CD14-positive monocyte (primary cell): ENCODE results near the gene PTPRC. TPM values are rescaled to one million over a fixed set of nuclear protein-coding genes. Genes with fewer than 3 reads are reported as not detected.

Experiments
- DNase-seq, 3 donors: peaks; one replicate each; pipeline ENCODE4 v3.0.0-alpha.2; 2011 to 2022
- H2AFZ ChIP-seq: 2 replicates; pipeline ENCODE4 v1.6.0; 2012; ENCODE audit warnings: mild to moderate bottlenecking, low read depth, low read length, inconsistent platforms; ENCODE audit not compliant: insufficient read depth, poor library complexity, severe bottlenecking
- H3K27ac ChIP-seq, 2 donors: 1 replicate in 1 of 2; 2 replicates in 1 of 2; pipeline ENCODE4 v1.5.1; 2012 to 2013; ENCODE audit warnings: low read length in 2 of 2, control low read depth in 1 of 2, inconsistent platforms in 1 of 2, low read depth in 1 of 2, mild to moderate bottlenecking in 1 of 2
- H3K27me3 ChIP-seq, 2 donors: one replicate each; pipeline versions ENCODE4 v1.6.0 to v1.6.1; 2011 to 2013; ENCODE audit warnings: low read length in 2 of 2; ENCODE audit not compliant: control insufficient read depth in 2 of 2, insufficient read depth in 2 of 2
- H3K36me3 ChIP-seq, 2 donors: replicated peaks in 1 of 2; 1 replicate in 1 of 2; 2 replicates in 1 of 2; pipeline versions ENCODE4 v1.5.1 to v1.6.1; 2012 to 2013; ENCODE audit warnings: low read length in 2 of 2, control low read depth in 1 of 2, inconsistent platforms in 1 of 2, mild to moderate bottlenecking in 1 of 2; ENCODE audit not compliant: insufficient read depth in 2 of 2, control insufficient read depth in 1 of 2
- H3K4me1 ChIP-seq, 2 donors: 1 replicate in 1 of 2; 2 replicates in 1 of 2; pipeline versions ENCODE4 v1.5.1 to v1.6.1; 2012 to 2013; ENCODE audit warnings: low read length in 2 of 2, control low read depth in 1 of 2, inconsistent platforms in 1 of 2, mild to moderate bottlenecking in 1 of 2, moderate library complexity in 1 of 2; ENCODE audit not compliant: insufficient read depth in 2 of 2, control insufficient read depth in 1 of 2
- H3K4me2 ChIP-seq: replicated peaks from 2 replicates; pipeline ENCODE3; 2012; ENCODE audit warnings: low read length, moderate library complexity, mild to moderate bottlenecking; ENCODE audit not compliant: poor library complexity, severe bottlenecking; ENCODE audit errors: extremely low read depth
- H3K4me3 ChIP-seq, 3 experiments: fragments of 200-600 bp in 1 of 3; sonication (generic) in 1 of 3; replicated peaks in 1 of 3; 1 replicate in 2 of 3; 2 replicates in 1 of 3; pipeline ENCODE4 v1.5.1; 2011 to 2013; ENCODE audit warnings: low read length in 3 of 3, mild to moderate bottlenecking in 3 of 3, control low read depth in 2 of 3, low read depth in 2 of 3, inconsistent platforms in 1 of 3, moderate library complexity in 1 of 3
- H3K79me2 ChIP-seq: 2 replicates; pipeline ENCODE4 v1.6.0; 2012; ENCODE audit warnings: mild to moderate bottlenecking, control low read depth, inconsistent platforms, low read length, moderate library complexity; ENCODE audit not compliant: insufficient read depth
- H3K9ac ChIP-seq: 2 replicates; pipeline ENCODE4 v1.6.0; 2017; ENCODE audit warnings: low read length, mild to moderate bottlenecking; ENCODE audit not compliant: insufficient read depth, poor library complexity, severe bottlenecking
- H3K9me3 ChIP-seq, 2 donors: replicated peaks in 1 of 2; 1 replicate in 1 of 2; 2 replicates in 1 of 2; pipeline versions ENCODE4 v1.5.1 to v1.6.1; 2012 to 2013; ENCODE audit warnings: low read length in 2 of 2, control low read depth in 1 of 2; ENCODE audit not compliant: control insufficient read depth in 1 of 2, insufficient read depth in 1 of 2
- H4K20me1 ChIP-seq: 2 replicates; pipeline ENCODE4 v1.6.0; 2012; ENCODE audit warnings: mild to moderate bottlenecking, low read length, control low read depth, moderate library complexity; ENCODE audit not compliant: insufficient read depth
- H3K27ac Mint-ChIP-seq, 7 donors: one replicate each; pipeline ENCODE4 v1.8.0; 2020; ENCODE audit warnings: mild to moderate bottlenecking in 7 of 7, mixed read lengths in 7 of 7, moderate library complexity in 6 of 7, inconsistent platforms in 2 of 7
- H3K27me3 Mint-ChIP-seq, 3 donors: one replicate each; pipeline ENCODE4 v1.8.0; 2021 to 2022; ENCODE audit warnings: low read depth in 3 of 3, mild to moderate bottlenecking in 3 of 3, mixed read lengths in 3 of 3, moderate library complexity in 3 of 3, inconsistent platforms in 1 of 3
- H3K36me3 Mint-ChIP-seq, 2 donors: one replicate each; pipeline ENCODE4 v1.8.0; 2020; ENCODE audit warnings: mixed read lengths in 2 of 2, inconsistent platforms in 1 of 2, mild to moderate bottlenecking in 1 of 2
- H3K4me1 Mint-ChIP-seq: one replicate; pipeline ENCODE4 v1.8.0; 2020; ENCODE audit warnings: mild to moderate bottlenecking, mixed read lengths
- H3K4me3 Mint-ChIP-seq, 2 donors: one replicate each; pipeline ENCODE4 v1.8.0; 2020; ENCODE audit warnings: mild to moderate bottlenecking in 2 of 2, mixed read lengths in 2 of 2, moderate library complexity in 1 of 2
- H3K9me3 Mint-ChIP-seq, 7 donors: one replicate each; pipeline ENCODE4 v1.8.0; 2020 to 2022; ENCODE audit warnings: mixed read lengths in 7 of 7, mild to moderate bottlenecking in 6 of 7, moderate library complexity in 6 of 7, inconsistent platforms in 2 of 7
- WGBS: methylation state at CpG from one replicate; pipeline ENCODE4 v1.1.5; 2013; ENCODE audit warnings: missing lambda C conversion rate; ENCODE audit not compliant: insufficient coverage; 5-methylcytosine and 5-hydroxymethylcytosine counted together
- intact Hi-C, 2 donors: fragments of 100-400 bp; cut with micrococcal nuclease; formaldehyde crosslinking; loops; one replicate each; pipeline versions ENCODE4 v1.15.0 to v1.15.1; 2023
- polyA plus RNA-seq, 3 donors: library from polyadenylated mRNA; depleted of rRNA in 1 of 3; unstranded in 2 of 3; stranded (reverse) in 1 of 3; fragments of 300-500 nt in 2 of 3; fragments of >200 nt in 1 of 3; fragmentation: Illumina TruSeq in 2 of 3; gene quantifications; 1 replicate in 2 of 3; 2 replicates in 1 of 3; pipeline ENCODE4 v1.2.3, GENCODE V29; 2012 to 2021
- TF ChIP-seq, protein P1 (sequence below): fragments of 200-600 bp; IDR thresholded peaks from one replicate; pipeline ENCODE4 v1.8.0; 2022; ENCODE audit warnings: antibody characterized with exemption, mild to moderate bottlenecking

PTPRC gene
- polyA plus RNA-seq, 3 donors, result 410 to 992 (median 667) TPM

DNA sequence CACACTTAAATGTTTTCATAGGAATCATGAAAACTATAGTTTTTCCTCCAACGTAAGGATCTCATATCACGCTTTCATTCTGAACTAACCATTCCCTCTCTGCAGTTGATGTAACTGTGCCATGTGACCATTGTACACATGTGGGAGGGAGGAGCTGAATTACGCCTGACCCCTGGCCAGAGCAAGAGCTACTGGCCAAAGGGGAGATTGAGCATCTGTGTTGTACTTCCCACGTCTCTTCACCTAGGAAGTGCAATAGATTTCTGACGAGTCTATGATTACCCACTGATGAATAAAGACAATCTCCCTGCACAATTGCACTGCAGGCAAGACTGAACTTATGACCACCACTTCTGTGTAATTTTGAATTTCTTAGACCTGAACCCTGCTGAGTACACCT lies 24.0 kb downstream of the PTPRC start:
- H3K36me3 ChIP-seq, result peaks cover 29 to 44% of the 10 kb centered on the region in 2 donors
- intact Hi-C loops, result no loop called here
- no peak overlapping the region for H3K4me3 Mint-ChIP-seq
- peaks cover 0 to 2% (median 0%) of the 10 kb centered on the region in 3 donors for H3K27me3 Mint-ChIP-seq
- peak overlapping the region; percentile 84 to 96 (median 92) for H3K27ac Mint-ChIP-seq
- peaks cover 73% of the 10 kb centered on the region for H3K4me1 Mint-ChIP-seq
- peaks cover 12% of the 10 kb centered on the region for H4K20me1 ChIP-seq
- TF ChIP-seq, protein P1, sequence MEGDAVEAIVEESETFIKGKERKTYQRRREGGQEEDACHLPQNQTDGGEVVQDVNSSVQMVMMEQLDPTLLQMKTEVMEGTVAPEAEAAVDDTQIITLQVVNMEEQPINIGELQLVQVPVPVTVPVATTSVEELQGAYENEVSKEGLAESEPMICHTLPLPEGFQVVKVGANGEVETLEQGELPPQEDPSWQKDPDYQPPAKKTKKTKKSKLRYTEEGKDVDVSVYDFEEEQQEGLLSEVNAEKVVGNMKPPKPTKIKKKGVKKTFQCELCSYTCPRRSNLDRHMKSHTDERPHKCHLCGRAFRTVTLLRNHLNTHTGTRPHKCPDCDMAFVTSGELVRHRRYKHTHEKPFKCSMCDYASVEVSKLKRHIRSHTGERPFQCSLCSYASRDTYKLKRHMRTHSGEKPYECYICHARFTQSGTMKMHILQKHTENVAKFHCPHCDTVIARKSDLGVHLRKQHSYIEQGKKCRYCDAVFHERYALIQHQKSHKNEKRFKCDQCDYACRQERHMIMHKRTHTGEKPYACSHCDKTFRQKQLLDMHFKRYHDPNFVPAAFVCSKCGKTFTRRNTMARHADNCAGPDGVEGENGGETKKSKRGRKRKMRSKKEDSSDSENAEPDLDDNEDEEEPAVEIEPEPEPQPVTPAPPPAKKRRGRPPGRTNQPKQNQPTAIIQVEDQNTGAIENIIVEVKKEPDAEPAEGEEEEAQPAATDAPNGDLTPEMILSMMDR, result no peak
- no peaks in the 10 kb centered on the region for H3K27me3 ChIP-seq
- H3K4me3 ChIP-seq, result peak overlapping the region in 1 of 3 experiments; percentile 61
- peak in 1 of 3 donors; percentile 25 for DNase-seq
- H3K9me3 Mint-ChIP-seq, result no peaks in the 10 kb centered on the region
- peak overlapping the region; percentile 75 for H3K4me2 ChIP-seq
- H3K79me2 ChIP-seq, result peaks cover 97% of the 10 kb centered on the region
- H3K9ac ChIP-seq, result no peak overlapping the region
- H3K27ac ChIP-seq, result peak overlapping the region; percentile 14 to 93
- no peaks in the 10 kb centered on the region for H3K9me3 ChIP-seq
- H3K4me1 ChIP-seq, result peaks cover 81 to 89% of the 10 kb centered on the region in 2 donors
- peaks cover 58 to 62% of the 10 kb centered on the region in 2 donors for H3K36me3 Mint-ChIP-seq
- WGBS, result no CpG with 5 or more reads among the region's 5 CpGs
- H2AFZ ChIP-seq, result no peak overlapping the region

DNA sequence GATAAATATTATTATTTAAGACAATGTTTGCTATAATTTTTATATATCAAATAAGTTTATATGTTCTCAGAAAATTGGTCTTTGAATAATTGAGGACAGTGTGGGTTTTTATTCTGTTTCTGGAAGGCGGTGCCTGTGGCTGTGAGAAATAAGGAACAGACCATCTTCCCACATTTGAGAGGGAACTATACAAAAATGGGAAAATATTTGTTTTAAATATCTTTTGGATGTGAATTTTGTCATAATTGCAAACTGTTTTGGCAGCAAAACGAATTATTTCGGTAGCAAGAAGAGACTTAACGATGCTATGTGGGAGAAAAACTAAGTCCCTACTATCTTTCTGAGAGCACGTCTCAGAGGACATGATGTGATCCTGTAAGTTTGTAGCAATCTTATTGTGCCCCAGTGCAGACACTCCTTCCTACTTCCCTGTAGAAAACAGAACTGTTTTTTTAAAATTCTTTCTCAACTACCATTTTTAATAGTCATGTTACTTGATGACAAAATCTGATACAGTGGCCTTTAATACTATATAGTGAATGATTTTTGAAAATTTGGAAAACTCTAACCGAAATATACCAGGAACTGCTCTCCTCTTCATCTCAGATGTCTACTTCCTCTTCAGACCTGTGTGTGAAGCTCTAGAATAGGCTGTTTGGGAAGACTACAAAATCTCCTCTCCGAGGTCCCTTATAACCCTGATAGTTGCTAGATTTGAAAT lies 25.4 kb downstream of the PTPRC start:
- DNase-seq, result peak; percentile 75 to 90 (median 83)
- H3K36me3 Mint-ChIP-seq, result peaks cover 58 to 60% of the 10 kb centered on the region in 2 donors
- Histone ChIP-seq H3K4me3 (peak overlapping the region; percentile 14 to 55 (median 37)), H3K4me2 (peak overlapping the region; percentile 75), H3K4me1 (peaks cover 78 to 89% of the 10 kb centered on the region in 2 donors), H3K9ac (peak overlapping the region; percentile 62), H3K36me3 (peaks cover 29 to 47% of the 10 kb centered on the region in 2 donors), H3K9me3 (no peaks in the 10 kb centered on the region), H4K20me1 (peaks cover 26% of the 10 kb centered on the region), H3K79me2 (peaks cover 97% of the 10 kb centered on the region), H3K27me3 (no peaks in the 10 kb centered on the region), H3K27ac (peak overlapping the region; percentile 85 to 93), H2AFZ (no peak overlapping the region)
- TF ChIP-seq, protein P1, result no peak
- H3K27ac Mint-ChIP-seq, result peak overlapping the region; percentile 95 to 99 (median 97)
- peaks cover 0 to 2% (median 0%) of the 10 kb centered on the region in 3 donors for H3K27me3 Mint-ChIP-seq
- H3K9me3 Mint-ChIP-seq, result no peaks in the 10 kb centered on the region
- WGBS, result no CpG with 5 or more reads among the region's 7 CpGs
- peak overlapping the region; percentile 59 to 74 for H3K4me3 Mint-ChIP-seq
- intact Hi-C loops, result no loop called here
- peaks cover 74% of the 10 kb centered on the region for H3K4me1 Mint-ChIP-seq
